GM12878 (cell line): ENCODE results near the gene ATP2A3. TPM values are rescaled to one million over a fixed set of nuclear protein-coding genes. Genes with fewer than 3 reads are reported as not detected.

Source experiments
- BCL11A ChIP-seq: IDR thresholded peaks from 2 replicates; pipeline ENCODE4 v1.6.1; 2011; ENCODE audit warnings: low read depth, low read length
- EZH2 ChIP-seq: IDR thresholded peaks from 2 replicates; pipeline ENCODE4 v1.6.1; 2012; ENCODE audit warnings: low read depth, mild to moderate bottlenecking, control low read depth, inconsistent platforms, low read length, borderline replicate concordance; ENCODE audit not compliant: control insufficient read depth
- IRF5 ChIP-seq: fragments of 450-650 bp; IDR thresholded peaks from 2 replicates; pipeline ENCODE4 v1.6.1; 2017; ENCODE audit warnings: borderline replicate concordance
- MEF2B ChIP-seq: fragments of 450-650 bp; IDR thresholded peaks from 2 replicates; pipeline ENCODE4 v1.6.1; 2018; ENCODE audit warnings: mild to moderate bottlenecking, moderate library complexity; ENCODE audit not compliant: partially characterized antibody, poor library complexity, severe bottlenecking
- MTA2 ChIP-seq: fragments of 450-650 bp; IDR thresholded peaks from 2 replicates; pipeline ENCODE4 v1.6.1; 2016; ENCODE audit warnings: low read depth, mild to moderate bottlenecking, moderate library complexity
- NFYB ChIP-seq: IDR thresholded peaks from 2 replicates; pipeline ENCODE4 v1.6.1; 2011; ENCODE audit warnings: low read depth, mild to moderate bottlenecking, low read length, improper control_type of control experiment, moderate library complexity; ENCODE audit not compliant: insufficient read depth
- ZNF207 ChIP-seq: fragments of 450-650 bp; IDR thresholded peaks from 2 replicates; pipeline ENCODE4 v1.6.1; 2014; ENCODE audit warnings: antibody characterized with exemption, mild to moderate bottlenecking, borderline replicate concordance
- polyA plus RNA-seq, 11 experiments: library from polyadenylated mRNA; depleted of rRNA in 4 of 11; unstranded in 6 of 11; stranded (reverse) in 5 of 11; fragments of >200 nt; fragmentation: Nextera tagmentation in 4 of 11; fragmentation: Illumina TruSeq in 1 of 11; extraction: Ambion mirVana in 4 of 11; extraction: Trizol in 1 of 11; gene quantifications; 1 replicate in 1 of 11; 2 replicates in 10 of 11; pipeline versions ENCODE4 v1.2.1 to v1.2.3, GENCODE V29; 2011 to 2016; ENCODE audit warnings: inconsistent platforms in 2 of 11, missing spikeins in 2 of 11, low read depth in 1 of 11
- total RNA-seq, 4 experiments: library from RNA; depleted of rRNA in 3 of 4; stranded (reverse); fragments of >200 nt in 3 of 4; fragmentation: Illumina TruSeq in 1 of 4; extraction: Trizol in 1 of 4; gene quantifications; 2 replicates each; pipeline versions ENCODE4 v1.2.1 to v1.2.3, GENCODE V29; 2013 to 2021
- TF ChIP-seq, protein P1 (sequence below): fragments of 450-650 bp; IDR thresholded peaks from 2 replicates; pipeline ENCODE4 v1.6.1; 2014; ENCODE audit warnings: mild to moderate bottlenecking
- TF ChIP-seq, protein P2 (sequence below): IDR thresholded peaks from 2 replicates; pipeline ENCODE4 v1.6.1; 2012; ENCODE audit warnings: low read depth, low read length, improper control_type of control experiment
- TF ChIP-seq, protein P3 (sequence below): IDR thresholded peaks from 2 replicates; pipeline ENCODE4 v1.6.1; 2011; ENCODE audit warnings: borderline replicate concordance, low read depth, mild to moderate bottlenecking, moderate library complexity, low read length; ENCODE audit not compliant: insufficient read depth, poor library complexity, severe bottlenecking
- TF ChIP-seq, protein P4 (sequence below): fragments of 450-650 bp; formaldehyde crosslinking; IDR thresholded peaks from 2 replicates; pipeline ENCODE4 v1.5.0; 2022; ENCODE audit warnings: mild to moderate bottlenecking, missing genetic modification characterization

ATP2A3 gene
- total and polyA plus RNA-seq, 10 of the 15 experiments (the other 5 are each of a cell fraction or from before 2014, with no cell fraction given), result 1.0 to 99.2 (median 37.9) TPM

GRCh38 chr17:3964203-3965117 lies at the start of gene ATP2A3 (continued):
- no peak for TF ChIP-seq NFYB
- no peak for TF ChIP-seq MTA2
- no peak for TF ChIP-seq EZH2
- TF ChIP-seq, protein P1, sequence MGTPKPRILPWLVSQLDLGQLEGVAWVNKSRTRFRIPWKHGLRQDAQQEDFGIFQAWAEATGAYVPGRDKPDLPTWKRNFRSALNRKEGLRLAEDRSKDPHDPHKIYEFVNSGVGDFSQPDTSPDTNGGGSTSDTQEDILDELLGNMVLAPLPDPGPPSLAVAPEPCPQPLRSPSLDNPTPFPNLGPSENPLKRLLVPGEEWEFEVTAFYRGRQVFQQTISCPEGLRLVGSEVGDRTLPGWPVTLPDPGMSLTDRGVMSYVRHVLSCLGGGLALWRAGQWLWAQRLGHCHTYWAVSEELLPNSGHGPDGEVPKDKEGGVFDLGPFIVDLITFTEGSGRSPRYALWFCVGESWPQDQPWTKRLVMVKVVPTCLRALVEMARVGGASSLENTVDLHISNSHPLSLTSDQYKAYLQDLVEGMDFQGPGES, result no peak
- TF ChIP-seq MEF2B, result no peak
- no peak for TF ChIP-seq IRF5
- TF ChIP-seq BCL11A, result no peak
- TF ChIP-seq, protein P2, sequence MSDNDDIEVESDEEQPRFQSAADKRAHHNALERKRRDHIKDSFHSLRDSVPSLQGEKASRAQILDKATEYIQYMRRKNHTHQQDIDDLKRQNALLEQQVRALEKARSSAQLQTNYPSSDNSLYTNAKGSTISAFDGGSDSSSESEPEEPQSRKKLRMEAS, result no peak
- TF ChIP-seq, protein P3, sequence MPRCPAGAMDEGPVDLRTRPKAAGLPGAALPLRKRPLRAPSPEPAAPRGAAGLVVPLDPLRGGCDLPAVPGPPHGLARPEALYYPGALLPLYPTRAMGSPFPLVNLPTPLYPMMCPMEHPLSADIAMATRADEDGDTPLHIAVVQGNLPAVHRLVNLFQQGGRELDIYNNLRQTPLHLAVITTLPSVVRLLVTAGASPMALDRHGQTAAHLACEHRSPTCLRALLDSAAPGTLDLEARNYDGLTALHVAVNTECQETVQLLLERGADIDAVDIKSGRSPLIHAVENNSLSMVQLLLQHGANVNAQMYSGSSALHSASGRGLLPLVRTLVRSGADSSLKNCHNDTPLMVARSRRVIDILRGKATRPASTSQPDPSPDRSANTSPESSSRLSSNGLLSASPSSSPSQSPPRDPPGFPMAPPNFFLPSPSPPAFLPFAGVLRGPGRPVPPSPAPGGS, result no peak
- TF ChIP-seq ZNF207, result no peak
- TF ChIP-seq, protein P4, sequence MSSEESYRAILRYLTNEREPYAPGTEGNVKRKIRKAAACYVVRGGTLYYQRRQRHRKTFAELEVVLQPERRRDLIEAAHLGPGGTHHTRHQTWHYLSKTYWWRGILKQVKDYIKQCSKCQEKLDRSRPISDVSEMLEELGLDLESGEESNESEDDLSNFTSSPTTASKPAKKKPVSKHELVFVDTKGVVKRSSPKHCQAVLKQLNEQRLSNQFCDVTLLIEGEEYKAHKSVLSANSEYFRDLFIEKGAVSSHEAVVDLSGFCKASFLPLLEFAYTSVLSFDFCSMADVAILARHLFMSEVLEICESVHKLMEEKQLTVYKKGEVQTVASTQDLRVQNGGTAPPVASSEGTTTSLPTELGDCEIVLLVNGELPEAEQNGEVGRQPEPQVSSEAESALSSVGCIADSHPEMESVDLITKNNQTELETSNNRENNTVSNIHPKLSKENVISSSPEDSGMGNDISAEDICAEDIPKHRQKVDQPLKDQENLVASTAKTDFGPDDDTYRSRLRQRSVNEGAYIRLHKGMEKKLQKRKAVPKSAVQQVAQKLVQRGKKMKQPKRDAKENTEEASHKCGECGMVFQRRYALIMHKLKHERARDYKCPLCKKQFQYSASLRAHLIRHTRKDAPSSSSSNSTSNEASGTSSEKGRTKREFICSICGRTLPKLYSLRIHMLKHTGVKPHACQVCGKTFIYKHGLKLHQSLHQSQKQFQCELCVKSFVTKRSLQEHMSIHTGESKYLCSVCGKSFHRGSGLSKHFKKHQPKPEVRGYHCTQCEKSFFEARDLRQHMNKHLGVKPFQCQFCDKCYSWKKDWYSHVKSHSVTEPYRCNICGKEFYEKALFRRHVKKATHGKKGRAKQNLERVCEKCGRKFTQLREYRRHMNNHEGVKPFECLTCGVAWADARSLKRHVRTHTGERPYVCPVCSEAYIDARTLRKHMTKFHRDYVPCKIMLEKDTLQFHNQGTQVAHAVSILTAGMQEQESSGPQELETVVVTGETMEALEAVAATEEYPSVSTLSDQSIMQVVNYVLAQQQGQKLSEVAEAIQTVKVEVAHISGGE (CRISPR knock-in tag), result no peak
- TF ChIP-seq, all 136 proteins: peak for 23
